HFFc6 (cell line): ENCODE data around the gene PITPNC1. TPM values are rescaled to one million over a fixed set of nuclear protein-coding genes. Genes with fewer than 3 reads are reported as not detected.

Experiments used
- DNase-seq: peaks from one replicate; pipeline ENCODE4 v3.0.0-alpha.2; 2018
- H3K27ac Mint-ChIP-seq: 2 replicates; pipeline ENCODE4 v1.8.0; 2020; ENCODE audit warnings: mild to moderate bottlenecking, mixed read lengths
- H3K27me3 Mint-ChIP-seq: 2 replicates; pipeline ENCODE4 v1.8.0; 2021; ENCODE audit warnings: mild to moderate bottlenecking, moderate library complexity, mixed read lengths; ENCODE audit not compliant: insufficient read depth
- H3K36me3 Mint-ChIP-seq: 2 replicates; pipeline ENCODE4 v1.8.0; 2021; ENCODE audit warnings: low read depth, mixed read lengths
- H3K4me1 Mint-ChIP-seq: 2 replicates; pipeline ENCODE4 v1.8.0; 2020; ENCODE audit warnings: low read depth, mixed read lengths
- H3K4me3 Mint-ChIP-seq: 2 replicates; pipeline ENCODE4 v1.8.0; 2020; ENCODE audit warnings: mild to moderate bottlenecking, moderate library complexity, mixed read lengths
- H3K9me3 Mint-ChIP-seq: 2 replicates; pipeline ENCODE4 v1.8.0; 2020; ENCODE audit warnings: mild to moderate bottlenecking, mixed read lengths
- CTCF ChIP-seq: fragments of 200-600 bp; sonication (generic); IDR thresholded peaks from 2 replicates; pipeline ENCODE4 v1.5.0; 2021; ENCODE audit warnings: antibody characterized with exemption, mild to moderate bottlenecking
- total RNA-seq, 6 experiments: library from RNA; stranded (reverse); fragmentation: NEBNext Ultra II Directional; extraction: Animal tissue kit (Norgen Biotek cat#: 25700); gene quantifications; 2 replicates in 1 of 6; 3 replicates in 5 of 6; pipeline ENCODE4 v1.2.3, GENCODE V29; 2021

Gene PITPNC1
- total RNA-seq, 6 experiments from 2014 or later = 6.9 to 11.1 (median 7.7) TPM

GRCh38 chr17:67439269-67439668, 62.2 kb downstream of the PITPNC1 start:
- no peak for DNase-seq
- H3K27me3 Mint-ChIP-seq = no peaks in the 10 kb centered on the region; the same call in none of the 2 replicates
- peaks cover 37% of the 10 kb centered on the region for H3K4me1 Mint-ChIP-seq
- no peak for TF ChIP-seq CTCF
- no peak overlapping the region for H3K4me3 Mint-ChIP-seq
- no peak overlapping the region for H3K27ac Mint-ChIP-seq
- H3K36me3 Mint-ChIP-seq = no peaks in the 10 kb centered on the region
- H3K9me3 Mint-ChIP-seq = no peaks in the 10 kb centered on the region

- no peak for TF ChIP-seq CTCF
- peak overlapping the region; percentile 91 for H3K27ac Mint-ChIP-seq
- H3K4me3 Mint-ChIP-seq = peak overlapping the region; percentile 76
- H3K9me3 Mint-ChIP-seq = no peaks in the 10 kb centered on the region
- no peaks in the 10 kb centered on the region; the same call in 1 of the 2 replicates for H3K27me3 Mint-ChIP-seq
- H3K4me1 Mint-ChIP-seq = peaks cover 40% of the 10 kb centered on the region
- DNase-seq = no peak
- no peaks in the 10 kb centered on the region for H3K36me3 Mint-ChIP-seq
Measured at GRCh38 chr17:67440277-67441051, 63.4 kb downstream of the PITPNC1 start.

GRCh38 chr17:67441052-67441895, 64.2 kb downstream of the PITPNC1 start:
- no peaks in the 10 kb centered on the region; the same call in 1 of the 2 replicates for H3K27me3 Mint-ChIP-seq
- no peak for TF ChIP-seq CTCF
- H3K27ac Mint-ChIP-seq = peak overlapping the region; percentile 91
- no peaks in the 10 kb centered on the region for H3K36me3 Mint-ChIP-seq
- H3K9me3 Mint-ChIP-seq = no peaks in the 10 kb centered on the region
- peak; percentile 88 for DNase-seq
- H3K4me3 Mint-ChIP-seq = peak overlapping the region; percentile 76
- H3K4me1 Mint-ChIP-seq = peaks cover 40% of the 10 kb centered on the region

GRCh38 chr17:67441896-67442219, 64.8 kb downstream of the PITPNC1 start:
- Mint-ChIP-seq H3K9me3 (no peaks in the 10 kb centered on the region), H3K4me3 (peak overlapping the region; percentile 76; the same call in 1 of the 2 replicates), H3K4me1 (peaks cover 40% of the 10 kb centered on the region), H3K36me3 (no peaks in the 10 kb centered on the region), H3K27ac (peak overlapping the region; percentile 91), H3K27me3 (no peaks in the 10 kb centered on the region; the same call in 1 of the 2 replicates)
- TF ChIP-seq CTCF = no peak
- DNase-seq = no peak

- Mint-ChIP-seq H3K4me1 (peaks cover 40% of the 10 kb centered on the region), H3K4me3 (no peak overlapping the region), H3K9me3 (no peaks in the 10 kb centered on the region), H3K27ac (no peak overlapping the region), H3K27me3 (no peaks in the 10 kb centered on the region; the same call in 1 of the 2 replicates), H3K36me3 (no peaks in the 10 kb centered on the region)
- no peak for DNase-seq
- no peak for TF ChIP-seq CTCF
Measured at GRCh38 chr17:67442787-67443624, 65.9 kb downstream of the PITPNC1 start.
